RWPE1 (cell line): ENCODE results near the gene FAM187B.

Experiments
- CTCF ChIA-PET: fragments of 350-600 bp; sonication (Branson Sonifier 250); formaldehyde crosslinking; extraction: SDS; loops from one replicate; lab custom pipeline; 2021; lab: Yijun Ruan, JAX
- POLR2A ChIA-PET: fragments of 400-600 bp; formaldehyde crosslinking; extraction: SDS; loops from one replicate; lab custom pipeline; 2020; ENCODE audit warnings: antibody characterized with exemption; ENCODE audit not compliant: low non-redundant PET; lab: Yijun Ruan, JAX
- DNase-seq: peaks from one replicate; pipeline ENCODE4 v3.0.0; 2012; ENCODE audit warnings: low spot score
- H3K27ac ChIP-seq: fragments of 450-650 bp; 2 replicates; pipeline ENCODE4 v1.5.1; 2017
- TF ChIP-seq, protein P1 (sequence below): fragments of 450-650 bp; conservative IDR thresholded peaks from 2 replicates; pipeline ENCODE4 v1.5.1; 2017; ENCODE audit warnings: low read depth, mild to moderate bottlenecking

The FAM187B gene

DNA sequence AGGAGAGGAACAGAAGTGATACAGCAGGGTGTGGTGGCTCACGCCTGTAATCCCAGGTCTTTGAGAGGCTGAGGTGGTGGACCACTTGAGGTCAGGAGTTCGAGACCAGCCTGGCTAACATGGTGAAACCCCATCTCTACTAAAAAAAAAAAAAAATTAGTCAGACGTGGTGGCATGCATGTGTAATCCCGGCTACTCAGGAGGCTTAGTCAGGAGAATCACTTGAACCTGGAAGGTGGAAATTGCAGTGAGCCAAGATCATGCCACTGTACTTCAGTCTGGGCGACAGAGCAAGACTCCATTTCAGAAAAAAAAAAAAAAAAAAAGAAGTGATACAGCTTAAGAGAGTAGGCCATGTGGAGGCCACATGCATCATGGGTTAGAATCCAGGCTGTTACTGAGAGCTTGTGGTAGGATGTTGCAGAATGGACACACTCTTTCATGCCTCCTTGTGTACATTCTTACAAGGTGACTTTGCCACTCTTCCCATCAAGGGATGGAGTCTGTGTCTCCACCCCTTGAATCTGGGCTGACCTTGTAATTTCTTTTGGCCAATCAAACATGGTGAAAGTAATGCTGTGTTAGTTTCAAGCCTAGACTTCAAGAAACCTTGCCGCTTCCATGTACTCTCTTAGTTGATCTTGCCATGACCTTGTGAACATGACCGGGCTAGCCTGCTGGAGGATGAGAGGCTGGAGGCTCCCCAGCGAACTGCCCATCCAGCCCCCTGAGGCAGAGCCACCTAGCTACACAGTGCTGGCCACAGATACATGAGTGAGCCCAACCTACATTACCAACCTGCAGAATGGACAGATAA lies 12.3 kb downstream of the FAM187B start:
- CTCF ChIA-PET, result no interaction called here
- H3K27ac ChIP-seq, result no peak overlapping the region
- TF ChIP-seq, protein P1, sequence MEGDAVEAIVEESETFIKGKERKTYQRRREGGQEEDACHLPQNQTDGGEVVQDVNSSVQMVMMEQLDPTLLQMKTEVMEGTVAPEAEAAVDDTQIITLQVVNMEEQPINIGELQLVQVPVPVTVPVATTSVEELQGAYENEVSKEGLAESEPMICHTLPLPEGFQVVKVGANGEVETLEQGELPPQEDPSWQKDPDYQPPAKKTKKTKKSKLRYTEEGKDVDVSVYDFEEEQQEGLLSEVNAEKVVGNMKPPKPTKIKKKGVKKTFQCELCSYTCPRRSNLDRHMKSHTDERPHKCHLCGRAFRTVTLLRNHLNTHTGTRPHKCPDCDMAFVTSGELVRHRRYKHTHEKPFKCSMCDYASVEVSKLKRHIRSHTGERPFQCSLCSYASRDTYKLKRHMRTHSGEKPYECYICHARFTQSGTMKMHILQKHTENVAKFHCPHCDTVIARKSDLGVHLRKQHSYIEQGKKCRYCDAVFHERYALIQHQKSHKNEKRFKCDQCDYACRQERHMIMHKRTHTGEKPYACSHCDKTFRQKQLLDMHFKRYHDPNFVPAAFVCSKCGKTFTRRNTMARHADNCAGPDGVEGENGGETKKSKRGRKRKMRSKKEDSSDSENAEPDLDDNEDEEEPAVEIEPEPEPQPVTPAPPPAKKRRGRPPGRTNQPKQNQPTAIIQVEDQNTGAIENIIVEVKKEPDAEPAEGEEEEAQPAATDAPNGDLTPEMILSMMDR, result no peak
- no peak for DNase-seq
- POLR2A ChIA-PET, result no interaction called here

DNA sequence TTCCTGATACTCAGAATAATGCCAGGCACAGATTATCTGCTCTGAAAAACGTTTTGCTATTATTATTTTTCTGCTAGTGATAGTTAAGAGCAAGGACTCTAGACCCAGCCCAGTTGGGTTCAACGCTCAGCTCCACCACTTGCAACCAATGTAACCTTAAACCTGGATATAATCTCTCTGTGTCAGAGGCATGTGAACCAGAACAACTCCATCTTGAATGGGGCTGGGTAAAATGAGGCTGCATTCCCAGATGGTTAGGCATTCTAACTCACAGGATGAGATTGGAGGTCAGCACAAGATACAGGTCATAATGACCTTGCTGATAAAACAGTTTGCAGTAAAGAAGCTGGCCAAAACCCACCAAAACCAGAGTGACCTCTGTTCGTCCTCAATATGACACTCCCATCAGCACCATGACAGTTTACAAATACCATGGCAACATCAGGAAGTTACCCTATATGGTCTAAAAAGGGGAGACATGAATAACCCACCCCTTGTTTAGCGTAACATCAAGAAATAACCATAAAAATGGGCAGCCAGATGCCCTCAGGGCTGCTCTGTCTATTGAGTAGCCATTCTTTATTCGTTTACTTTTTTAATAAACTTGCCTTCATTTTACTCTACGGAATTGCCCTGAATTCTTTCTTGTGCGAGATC lies 13.6 kb downstream of the FAM187B start:
- ChIA-PET CTCF (no interaction called here), POLR2A (no interaction called here)
- no peak overlapping the region for H3K27ac ChIP-seq
- DNase-seq, result no peak
- TF ChIP-seq, protein P1, result no peak

DNA sequence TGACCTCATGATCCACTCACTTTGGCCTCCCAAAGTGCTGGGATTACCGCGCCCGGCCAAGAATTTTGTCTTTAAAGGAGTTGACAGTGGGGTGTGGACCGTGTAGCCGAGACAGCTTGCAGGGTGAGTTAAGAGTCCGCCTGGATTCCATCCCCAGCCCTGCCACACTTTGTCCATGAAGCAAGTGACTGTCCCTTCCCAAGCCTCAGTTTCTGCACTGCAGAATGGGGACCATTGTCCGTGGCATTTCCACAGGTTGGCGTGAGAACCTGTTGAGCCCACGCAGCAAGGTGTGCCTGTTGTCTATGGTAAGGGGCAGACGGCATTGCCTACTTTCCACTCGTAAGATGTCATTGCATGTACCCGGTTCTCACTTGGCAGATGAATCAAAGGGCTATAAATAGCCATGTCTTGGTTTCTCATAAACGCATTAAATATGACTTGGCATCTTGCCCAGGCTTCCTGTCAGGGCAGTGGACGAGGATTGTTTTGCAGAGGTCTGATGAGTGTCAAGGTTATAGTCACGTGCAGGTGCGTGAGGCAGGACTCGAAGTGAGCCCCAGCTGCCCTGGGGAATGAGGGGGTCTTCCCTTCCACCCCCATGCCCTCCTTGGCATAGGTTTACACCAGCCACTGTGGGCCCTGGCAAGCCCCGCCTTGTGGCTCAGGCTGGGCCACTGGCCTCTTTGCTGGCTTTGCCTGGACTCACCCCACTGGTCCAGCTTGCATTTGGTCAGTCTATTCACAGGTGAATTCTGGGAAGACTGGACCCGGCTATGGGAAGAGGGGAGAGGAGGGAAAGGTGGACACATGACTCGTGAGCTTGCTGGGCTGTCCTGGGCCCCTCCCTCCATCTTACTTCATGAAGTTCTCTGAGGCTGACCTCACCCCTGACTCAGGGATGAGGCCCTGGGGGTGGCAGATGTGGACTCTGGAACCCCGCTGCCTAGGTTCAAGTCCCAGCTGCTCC lies 14.6 kb downstream of the FAM187B start:
- ChIA-PET POLR2A (no interaction called here), CTCF (interaction anchor here (0.7 kb wide), 1 partner anchor 56 kb away, joined by 4 read pairs; no protein-coding TSS in a partner anchor)
- H3K27ac ChIP-seq, result peak overlapping the region; percentile 72
- DNase-seq, result peak; percentile 83
- TF ChIP-seq, protein P1, result no peak

DNA sequence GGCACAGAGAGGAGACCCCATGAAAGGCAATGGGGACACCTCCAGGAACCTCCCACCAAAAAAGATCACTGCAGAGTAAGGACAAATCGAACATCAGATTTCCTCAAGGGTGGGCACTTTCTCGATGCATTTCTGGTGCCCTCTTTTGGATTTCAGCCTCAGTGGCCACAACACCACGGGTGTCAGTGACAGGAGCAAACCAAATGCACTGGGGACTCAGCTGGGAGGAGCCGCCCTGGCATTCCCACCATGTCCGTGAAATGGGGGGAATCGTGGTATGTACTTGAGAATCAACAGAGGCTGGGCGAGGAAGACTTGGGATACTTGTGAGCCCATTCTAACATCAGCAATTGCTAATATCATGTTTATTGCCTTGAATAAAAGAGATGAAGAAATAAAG lies 16.3 kb downstream of the FAM187B start:
- POLR2A ChIA-PET, result no interaction called here
- H3K27ac ChIP-seq, result no peak overlapping the region
- TF ChIP-seq, protein P1, result no peak
- DNase-seq, result no peak
- CTCF ChIA-PET, result no interaction called here

DNA sequence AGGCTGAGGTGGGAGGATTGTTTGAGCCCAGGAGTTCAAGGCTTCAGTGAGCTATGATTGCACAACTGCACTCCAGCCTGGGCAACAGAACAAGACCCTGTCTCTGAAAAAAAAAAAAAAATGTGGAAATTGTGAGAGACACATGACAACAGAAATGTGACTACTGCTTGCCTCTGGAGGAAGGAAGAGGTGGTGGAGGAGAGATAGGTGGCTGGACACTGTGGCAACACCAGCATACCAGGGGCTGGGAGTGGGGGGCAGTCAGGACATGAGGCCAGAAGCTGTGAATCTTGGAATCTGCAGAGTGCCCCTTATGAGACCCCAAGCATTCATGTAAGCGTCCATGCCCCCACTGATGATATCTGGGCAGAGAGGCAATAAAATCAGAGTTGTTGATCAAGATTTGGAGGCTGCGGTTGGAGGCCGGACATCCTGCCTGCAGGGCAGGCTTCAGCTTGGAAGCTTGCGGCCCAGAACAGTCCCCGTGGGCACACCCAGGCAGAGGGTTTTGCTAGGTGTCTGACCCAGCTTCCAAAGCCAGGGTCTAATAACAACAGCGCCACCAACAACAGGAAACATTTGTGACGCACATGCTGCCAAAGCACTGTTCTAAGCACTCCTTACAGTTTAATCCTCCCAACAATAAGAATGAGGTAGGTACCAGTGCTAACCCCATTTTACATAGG lies 16.9 kb downstream of the FAM187B start:
- CTCF ChIA-PET, result no interaction called here
- POLR2A ChIA-PET, result no interaction called here
- DNase-seq, result no peak
- no peak overlapping the region for H3K27ac ChIP-seq
- TF ChIP-seq, protein P1, result no peak
